Muscle layer of colon (tissue), 2 donors: ENCODE results near the gene TSC22D2.

ENCODE experiments used
- H3K27ac ChIP-seq: one replicate; pipeline ENCODE4 v1.7.0; 2013; ENCODE audit warnings: low read depth, mild to moderate bottlenecking, low read length, moderate library complexity
- H3K27me3 ChIP-seq, 2 donors: one replicate each; pipeline ENCODE4 v1.7.0; 2013; ENCODE audit warnings: low read length in 2 of 2, mild to moderate bottlenecking in 2 of 2; ENCODE audit not compliant: insufficient read depth in 2 of 2, control insufficient read depth in 1 of 2
- H3K36me3 ChIP-seq: one replicate; pipeline ENCODE4 v1.7.0; 2013; ENCODE audit warnings: mild to moderate bottlenecking, low read length; ENCODE audit not compliant: insufficient read depth
- H3K4me1 ChIP-seq: one replicate; pipeline ENCODE4 v1.7.0; 2013; ENCODE audit warnings: mild to moderate bottlenecking, low read length; ENCODE audit not compliant: insufficient read depth
- H3K4me3 ChIP-seq, 2 donors: one replicate each; pipeline ENCODE4 v1.7.0; 2013; ENCODE audit warnings: low read length in 2 of 2, low read depth in 1 of 2, mild to moderate bottlenecking in 1 of 2, moderate library complexity in 1 of 2
- H3K9ac ChIP-seq: one replicate; pipeline ENCODE4 v1.7.0; 2013; ENCODE audit warnings: low read length
- H3K9me3 ChIP-seq: one replicate; pipeline ENCODE4 v1.7.0; 2013; ENCODE audit warnings: mild to moderate bottlenecking, low read length
- donor health status: abdominal sarcoma.
- donor health status: Adenocarcinoma of cecum.

TSC22D2 gene

DNA sequence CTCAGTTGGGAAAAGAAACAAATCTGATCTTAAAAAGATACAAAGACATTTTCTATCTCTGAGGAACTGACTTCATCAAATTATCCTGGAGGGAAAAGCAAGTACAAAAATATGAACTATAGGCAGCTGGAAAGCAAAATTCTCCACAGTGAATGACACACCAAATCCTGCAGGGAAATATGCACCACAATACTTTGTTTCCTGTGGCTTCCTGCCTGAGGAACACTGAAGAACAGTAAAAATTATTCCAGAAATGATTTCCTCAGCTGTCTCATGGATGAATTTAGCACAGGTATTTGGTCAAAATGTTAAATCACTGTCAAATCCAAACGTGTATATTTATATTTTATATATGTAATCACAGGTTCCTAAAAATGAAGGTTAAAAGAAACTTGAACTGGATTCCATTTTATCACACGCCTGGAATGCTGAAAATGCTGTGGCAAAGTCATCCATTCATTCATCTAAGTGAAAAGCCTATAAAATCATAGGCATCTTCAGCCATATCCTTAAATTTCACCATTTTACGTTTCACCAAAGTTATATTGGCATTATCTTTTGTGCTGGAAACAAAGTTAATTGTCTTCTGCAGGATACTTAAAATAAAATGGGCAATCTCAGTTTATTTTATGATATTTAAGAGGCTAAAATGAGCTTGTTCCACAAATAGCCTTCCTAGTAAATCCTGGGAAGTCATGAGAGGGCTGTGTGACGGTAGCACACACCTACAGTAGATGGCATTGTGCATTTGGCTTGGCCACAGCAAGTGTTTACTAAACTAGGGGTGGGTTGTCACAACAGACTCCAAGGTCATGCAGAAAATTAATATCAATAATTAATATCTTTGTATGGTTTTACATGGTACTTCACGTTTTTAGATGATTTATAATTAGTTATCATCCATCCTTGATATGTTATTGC lies 19.3 kb upstream of the TSC22D2 start:
- Histone ChIP-seq H3K36me3 (no peaks in the 10 kb centered on the region), H3K4me3 (no peak overlapping the region), H3K27me3 (no peaks in the 10 kb centered on the region), H3K9ac (no peak overlapping the region), H3K27ac (no peak overlapping the region), H3K9me3 (no peaks in the 10 kb centered on the region), H3K4me1 (no peaks in the 10 kb centered on the region)

DNA sequence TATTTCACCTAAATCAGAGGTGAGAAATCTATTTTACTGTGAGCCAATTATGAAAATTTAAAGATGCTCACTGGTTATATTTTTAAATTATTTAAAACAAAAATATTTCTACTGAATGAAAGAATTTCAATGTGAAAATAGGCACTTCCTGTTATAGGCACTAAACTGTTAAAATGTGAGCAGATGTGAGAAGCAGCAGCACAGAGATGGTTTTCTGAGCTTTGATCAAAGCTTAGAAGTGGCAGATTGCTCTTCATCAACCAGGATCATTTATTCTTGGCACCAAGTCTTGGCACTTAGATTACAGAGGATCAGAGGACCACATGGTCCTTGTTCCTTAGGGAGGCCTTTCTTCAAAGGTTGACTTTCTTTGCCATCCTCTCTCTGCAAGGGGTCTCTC lies 18.0 kb upstream of the TSC22D2 start:
- no peak overlapping the region for H3K4me3 ChIP-seq
- H3K9me3 ChIP-seq = no peaks in the 10 kb centered on the region
- no peaks in the 10 kb centered on the region for H3K27me3 ChIP-seq
- no peak overlapping the region for H3K9ac ChIP-seq
- H3K4me1 ChIP-seq = no peaks in the 10 kb centered on the region
- H3K27ac ChIP-seq = no peak overlapping the region
- no peaks in the 10 kb centered on the region for H3K36me3 ChIP-seq

DNA sequence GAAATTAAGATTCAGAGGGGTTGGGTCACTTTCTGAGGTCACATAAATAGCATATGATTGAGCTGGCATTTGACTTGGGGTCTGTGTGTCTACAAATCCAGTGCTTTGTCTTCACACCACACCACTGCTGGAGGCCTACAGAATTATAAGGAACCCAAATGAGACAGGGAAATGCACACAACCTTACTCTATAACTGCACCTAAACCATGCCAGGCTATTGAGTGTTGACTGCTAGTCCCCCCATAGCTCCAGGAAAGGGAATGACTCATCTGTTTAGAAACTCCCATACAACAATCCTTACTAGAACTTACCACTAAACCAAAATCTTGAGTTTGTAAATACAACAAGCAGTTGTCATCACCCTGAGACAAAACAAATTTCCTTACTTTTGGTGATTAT lies 16.9 kb upstream of the TSC22D2 start:
- no peak overlapping the region for H3K9ac ChIP-seq
- H3K36me3 ChIP-seq = no peaks in the 10 kb centered on the region
- H3K27me3 ChIP-seq = no peaks in the 10 kb centered on the region
- no peaks in the 10 kb centered on the region for H3K9me3 ChIP-seq
- H3K4me3 ChIP-seq = no peak overlapping the region
- H3K4me1 ChIP-seq = no peaks in the 10 kb centered on the region
- H3K27ac ChIP-seq = no peak overlapping the region

DNA sequence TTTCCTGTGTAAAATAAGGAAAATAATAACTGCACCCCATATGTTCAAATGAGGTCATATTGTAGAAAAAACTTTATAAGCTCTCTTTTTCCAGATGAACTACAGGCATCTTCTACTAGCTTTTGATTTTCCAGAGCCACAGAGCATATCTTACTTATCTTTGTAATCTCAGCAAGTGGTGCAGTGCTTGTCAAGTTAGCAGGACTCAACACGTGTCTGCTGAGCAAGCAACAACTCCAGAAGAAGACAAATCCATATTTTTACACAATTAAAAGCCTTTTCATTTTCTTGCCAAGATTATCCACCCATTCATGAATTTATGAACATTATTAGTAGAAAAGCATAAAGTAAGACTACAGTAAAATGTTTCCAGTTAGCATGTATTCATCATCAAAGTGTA lies 14.4 kb upstream of the TSC22D2 start:
- Histone ChIP-seq H3K27ac (no peak overlapping the region), H3K27me3 (no peaks in the 10 kb centered on the region), H3K36me3 (no peaks in the 10 kb centered on the region), H3K4me3 (no peak overlapping the region), H3K9ac (no peak overlapping the region), H3K4me1 (no peaks in the 10 kb centered on the region), H3K9me3 (no peaks in the 10 kb centered on the region)

DNA sequence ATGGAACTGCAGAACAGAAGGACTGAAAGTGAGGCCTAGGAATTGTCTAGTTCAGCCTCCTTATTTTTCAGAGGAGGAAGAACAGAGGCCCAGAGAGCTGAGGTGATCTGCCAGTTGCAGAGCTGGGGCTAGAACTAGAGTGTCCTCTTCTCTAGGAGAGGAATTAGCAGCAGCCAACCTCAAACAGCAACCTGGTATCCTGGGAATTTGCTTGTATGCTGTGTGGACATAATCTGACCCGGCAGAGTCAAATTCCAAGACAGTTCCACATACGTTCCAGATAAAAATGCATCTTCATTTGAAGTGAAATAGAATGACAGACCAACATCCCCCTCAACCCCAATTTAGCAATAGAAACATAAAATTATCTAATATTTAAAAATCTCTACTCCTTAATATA lies 13.5 kb upstream of the TSC22D2 start:
- Histone ChIP-seq H3K4me3 (no peak overlapping the region), H3K9me3 (no peaks in the 10 kb centered on the region), H3K9ac (no peak overlapping the region), H3K36me3 (no peaks in the 10 kb centered on the region), H3K27ac (no peak overlapping the region), H3K4me1 (no peaks in the 10 kb centered on the region), H3K27me3 (no peaks in the 10 kb centered on the region)

DNA sequence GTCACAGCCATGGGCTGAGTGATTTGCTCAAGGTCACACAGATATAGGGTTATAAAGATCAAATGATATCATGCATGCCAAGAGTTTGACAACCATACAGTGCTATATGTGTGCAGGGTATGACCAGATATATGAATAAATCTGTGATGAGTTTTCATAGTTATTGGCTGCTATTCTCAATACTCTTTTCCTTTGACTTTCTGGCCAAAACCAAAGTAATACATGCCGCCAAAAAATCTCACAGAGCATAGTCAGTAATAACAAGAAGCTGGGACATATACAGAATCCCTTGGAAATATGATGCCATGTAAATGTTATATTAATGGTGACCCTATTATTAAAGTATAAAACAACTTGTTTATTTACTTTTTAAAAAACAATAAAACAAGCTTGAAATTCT lies 11.6 kb upstream of the TSC22D2 start:
- Histone ChIP-seq H3K4me1 (no peaks in the 10 kb centered on the region), H3K36me3 (no peaks in the 10 kb centered on the region), H3K9me3 (no peaks in the 10 kb centered on the region), H3K27me3 (no peaks in the 10 kb centered on the region), H3K9ac (no peak overlapping the region), H3K27ac (no peak overlapping the region), H3K4me3 (no peak overlapping the region)

DNA sequence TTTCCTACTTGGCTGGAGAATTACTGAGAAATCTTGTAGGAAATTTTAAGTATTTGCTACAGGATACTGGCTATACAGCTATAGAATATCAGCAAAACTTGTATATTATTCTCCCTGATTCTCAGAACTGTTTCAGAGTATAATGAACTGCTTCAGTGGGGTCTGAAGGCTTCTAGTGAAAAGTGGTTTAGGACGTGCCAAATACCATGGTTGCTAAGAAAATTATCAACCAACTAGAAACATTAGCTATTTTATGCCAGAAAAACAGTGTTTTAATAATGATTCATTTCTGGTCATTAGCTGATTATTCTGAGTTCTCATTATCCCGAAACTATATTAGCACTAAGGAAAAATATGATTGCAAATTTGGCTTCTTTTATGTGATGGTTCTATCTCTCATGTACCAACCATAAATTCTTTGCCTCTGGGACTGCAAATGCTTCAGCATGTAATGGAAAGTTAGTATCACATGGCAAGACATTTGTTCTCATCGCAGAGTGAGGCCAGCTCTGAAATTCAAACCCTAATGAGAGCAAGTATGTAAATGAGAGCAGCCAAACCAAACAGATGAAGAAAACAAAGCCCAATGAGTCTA lies 11.0 kb upstream of the TSC22D2 start:
- Histone ChIP-seq H3K27ac (no peak overlapping the region), H3K4me1 (no peaks in the 10 kb centered on the region), H3K27me3 (no peaks in the 10 kb centered on the region), H3K9me3 (no peaks in the 10 kb centered on the region), H3K36me3 (no peaks in the 10 kb centered on the region), H3K4me3 (no peak overlapping the region), H3K9ac (no peak overlapping the region)

DNA sequence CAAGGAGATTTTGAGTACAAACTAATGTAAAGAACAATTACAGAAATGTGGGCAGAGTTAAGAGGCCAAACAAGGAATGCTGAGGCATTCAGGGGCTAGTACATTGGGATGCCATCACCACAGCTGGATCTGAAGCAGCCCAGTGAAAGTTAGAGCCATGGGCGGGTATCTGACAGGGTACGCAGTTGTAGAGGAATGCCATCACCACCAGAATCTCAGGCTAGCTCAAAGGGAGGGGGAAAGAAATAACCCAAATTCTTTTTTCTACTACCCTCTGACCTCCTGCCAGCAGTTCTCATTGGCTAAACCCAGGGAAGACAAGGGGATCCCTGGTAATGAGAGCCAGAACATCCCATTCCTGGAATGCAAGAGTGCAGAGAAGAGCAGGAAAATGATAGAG lies 9.0 kb upstream of the TSC22D2 start:
- H3K4me1 ChIP-seq = no peaks in the 10 kb centered on the region
- no peak overlapping the region for H3K27ac ChIP-seq
- no peaks in the 10 kb centered on the region for H3K9me3 ChIP-seq
- no peak overlapping the region for H3K9ac ChIP-seq
- H3K36me3 ChIP-seq = no peaks in the 10 kb centered on the region
- H3K4me3 ChIP-seq = no peak overlapping the region
- no peaks in the 10 kb centered on the region for H3K27me3 ChIP-seq

DNA sequence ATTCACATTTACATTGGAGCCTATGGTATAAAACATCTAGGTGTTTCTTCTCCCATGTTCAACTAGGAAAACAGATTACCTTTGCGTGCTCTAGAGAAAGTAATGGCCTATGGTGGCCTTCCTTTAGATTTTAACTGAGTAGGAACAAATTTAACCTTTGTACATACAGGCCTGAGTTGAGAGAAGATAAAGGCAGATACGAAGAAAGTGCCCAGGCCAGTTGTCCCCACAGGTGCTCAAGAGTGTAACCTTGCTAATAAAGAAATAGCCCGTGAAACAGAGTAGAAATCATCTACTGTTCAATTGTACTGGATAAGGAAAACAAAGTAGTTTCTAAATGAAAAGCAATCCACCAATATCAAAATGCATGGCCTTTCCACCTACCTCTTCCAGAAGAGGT lies 6.8 kb upstream of the TSC22D2 start:
- Histone ChIP-seq H3K4me1 (no peaks in the 10 kb centered on the region), H3K4me3 (no peak overlapping the region), H3K27ac (no peak overlapping the region), H3K9me3 (no peaks in the 10 kb centered on the region), H3K27me3 (no peaks in the 10 kb centered on the region), H3K9ac (no peak overlapping the region), H3K36me3 (no peaks in the 10 kb centered on the region)

DNA sequence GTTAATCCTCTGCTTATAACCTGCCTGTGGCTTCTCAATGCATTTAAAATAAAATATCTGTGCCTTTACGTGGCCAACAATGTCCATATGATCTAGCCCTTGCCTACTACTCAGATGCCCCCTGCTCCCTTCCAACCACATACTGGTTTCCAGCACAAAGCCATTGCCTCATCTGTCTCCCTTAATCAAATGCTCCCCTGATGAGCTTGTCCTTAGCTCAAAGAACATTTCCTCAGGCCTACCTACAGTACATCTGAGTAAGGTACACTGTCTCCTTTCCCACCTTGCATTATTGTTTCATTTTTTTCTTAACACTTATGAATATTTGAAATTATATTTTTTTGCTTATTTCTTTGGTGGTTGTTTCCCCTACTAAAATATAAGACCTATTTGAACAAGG lies 5.9 kb upstream of the TSC22D2 start:
- Histone ChIP-seq H3K4me3 (no peak overlapping the region), H3K9me3 (no peaks in the 10 kb centered on the region), H3K27ac (no peak overlapping the region), H3K4me1 (peaks cover 8% of the 10 kb centered on the region), H3K36me3 (no peaks in the 10 kb centered on the region), H3K27me3 (no peaks in the 10 kb centered on the region), H3K9ac (no peak overlapping the region)

DNA sequence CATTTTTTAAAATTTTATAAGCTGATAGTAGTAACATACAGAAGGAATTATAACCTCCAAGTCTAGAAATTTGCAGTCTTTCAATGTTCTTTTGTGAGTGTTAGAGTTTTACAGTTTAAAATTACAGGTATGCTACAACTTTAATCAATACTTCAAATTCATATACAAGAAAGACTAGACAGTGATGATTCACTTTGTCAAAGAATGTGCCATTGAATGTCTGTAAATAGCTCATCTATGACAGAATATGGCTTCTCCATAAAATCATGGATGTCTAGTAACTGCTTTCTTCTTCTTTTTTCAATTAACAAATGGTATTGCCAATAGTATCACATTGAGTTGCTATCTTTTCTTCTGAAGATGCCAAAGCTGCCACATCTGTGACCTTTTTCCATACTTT lies 4.1 kb upstream of the TSC22D2 start:
- no peaks in the 10 kb centered on the region for H3K36me3 ChIP-seq
- H3K4me1 ChIP-seq = peaks cover 8% of the 10 kb centered on the region

More for the DNA sequence above, 4.1 kb upstream of the TSC22D2 start:
- Histone ChIP-seq H3K9me3 (no peaks in the 10 kb centered on the region), H3K27ac (no peak overlapping the region), H3K9ac (no peak overlapping the region), H3K4me3 (no peak overlapping the region), H3K27me3 (no peaks in the 10 kb centered on the region)
